Esophagus (tissue), 2 donors: ENCODE results near the gene MYBPC1. TPM values are rescaled to one million over a fixed set of nuclear protein-coding genes. Genes with fewer than 3 reads are reported as not detected.

Experiments
- H3K27ac ChIP-seq, 2 donors: one replicate each; pipeline ENCODE4 v1.5.1; 2013; ENCODE audit warnings: low read depth in 2 of 2, mild to moderate bottlenecking in 2 of 2, inconsistent platforms in 1 of 2, low read length in 1 of 2, moderate library complexity in 1 of 2
- H3K27me3 ChIP-seq, 2 donors: one replicate each; pipeline ENCODE4 v1.6.1; 2013; ENCODE audit warnings: low read length in 2 of 2, control low read depth in 1 of 2, mild to moderate bottlenecking in 1 of 2; ENCODE audit not compliant: insufficient read depth in 2 of 2, control insufficient read depth in 1 of 2
- H3K36me3 ChIP-seq, 2 donors: one replicate each; pipeline ENCODE4 v1.6.1; 2013; ENCODE audit warnings: low read length in 1 of 2; ENCODE audit not compliant: control insufficient read depth in 2 of 2, insufficient read depth in 2 of 2
- H3K4me1 ChIP-seq, 2 donors: one replicate each; pipeline ENCODE4 v1.6.1; 2013; ENCODE audit warnings: low read length in 1 of 2; ENCODE audit not compliant: control insufficient read depth in 2 of 2, insufficient read depth in 2 of 2
- H3K4me3 ChIP-seq, 2 donors: one replicate each; pipeline ENCODE4 v1.5.1; 2013; ENCODE audit warnings: low read length in 2 of 2, mild to moderate bottlenecking in 2 of 2, low read depth in 1 of 2, moderate library complexity in 1 of 2
- H3K9me3 ChIP-seq, 2 donors: one replicate each; pipeline ENCODE4 v1.6.1; 2013; ENCODE audit warnings: mild to moderate bottlenecking in 2 of 2, low read depth in 1 of 2, low read length in 1 of 2, moderate library complexity in 1 of 2; ENCODE audit not compliant: control insufficient read depth in 2 of 2, insufficient read depth in 1 of 2
- WGBS, 2 donors: extraction: QIAGEN DNeasy Blood & Tissue Kit; methylation state at CpG; one replicate each; pipeline ENCODE4 v1.1.7; 2013; 5-methylcytosine and 5-hydroxymethylcytosine counted together
- polyA plus RNA-seq, 2 donors: library from polyadenylated mRNA; stranded (reverse); fragments of 200-250 nt; gene quantifications; one replicate each; pipeline ENCODE4 v1.2.3, GENCODE V29; 2013
- donor health status: healthy with polysubstance abuse.
- donor health status: Bipolar disorder and iron deficiency.

MYBPC1 gene
- polyA plus RNA-seq, 2 donors, result 0.16 TPM; not detected in 1

- Histone ChIP-seq H3K36me3 (no peaks in the 10 kb centered on the region), H3K27me3 (no peaks in the 10 kb centered on the region), H3K9me3 (no peaks in the 10 kb centered on the region), H3K4me1 (no peaks in the 10 kb centered on the region), H3K4me3 (no peak overlapping the region), H3K27ac (no peak overlapping the region)
- WGBS, 2 donors, result 62 to 67% methylated on average over 4 of the region's 4 CpGs
These were observed 23.7 kb upstream of the MYBPC1 start for GRCh38 chr12:101571105-101571504.

GRCh38 chr12:101573743-101574142, 21.0 kb upstream of the MYBPC1 start:
- no peaks in the 10 kb centered on the region for H3K36me3 ChIP-seq
- H3K9me3 ChIP-seq, result no peaks in the 10 kb centered on the region
- H3K4me1 ChIP-seq, result no peaks in the 10 kb centered on the region
- WGBS, 2 donors, result 89 to 100% methylated on average over 1 of the region's 1 CpG
- H3K27ac ChIP-seq, result no peak overlapping the region
- no peak overlapping the region for H3K4me3 ChIP-seq
- H3K27me3 ChIP-seq, result no peaks in the 10 kb centered on the region

- Histone ChIP-seq H3K27me3 (no peaks in the 10 kb centered on the region), H3K9me3 (no peaks in the 10 kb centered on the region), H3K27ac (no peak overlapping the region), H3K36me3 (no peaks in the 10 kb centered on the region), H3K4me1 (no peaks in the 10 kb centered on the region), H3K4me3 (no peak overlapping the region)
- 68 to 69% methylated on average over 2 of the region's 2 CpGs for WGBS, 2 donors
These were observed 16.4 kb upstream of the MYBPC1 start for GRCh38 chr12:101578417-101578816.

- Histone ChIP-seq H3K27me3 (no peaks in the 10 kb centered on the region), H3K4me3 (no peak overlapping the region), H3K9me3 (no peaks in the 10 kb centered on the region), H3K4me1 (no peaks in the 10 kb centered on the region), H3K36me3 (no peaks in the 10 kb centered on the region), H3K27ac (no peak overlapping the region)
- 23 to 28% methylated on average over 1 of the region's 1 CpG for WGBS, 2 donors
These were observed 13.6 kb upstream of the MYBPC1 start for GRCh38 chr12:101581190-101581589.

GRCh38 chr12:101582937-101583336, 11.8 kb upstream of the MYBPC1 start:
- Histone ChIP-seq H3K27me3 (no peaks in the 10 kb centered on the region), H3K4me3 (no peak overlapping the region), H3K4me1 (no peaks in the 10 kb centered on the region), H3K27ac (no peak overlapping the region), H3K36me3 (no peaks in the 10 kb centered on the region), H3K9me3 (no peaks in the 10 kb centered on the region)
- 30 to 60% methylated on average over 1 of the region's 1 CpG for WGBS, 2 donors

GRCh38 chr12:101590383-101590782, 4.4 kb upstream of the MYBPC1 start:
- WGBS, 2 donors, result 55 to 57% methylated on average over 3 of the region's 3 CpGs
- Histone ChIP-seq H3K36me3 (no peaks in the 10 kb centered on the region), H3K27me3 (no peaks in the 10 kb centered on the region), H3K27ac (no peak overlapping the region), H3K4me1 (no peaks in the 10 kb centered on the region), H3K9me3 (no peaks in the 10 kb centered on the region), H3K4me3 (no peak overlapping the region)

GRCh38 chr12:101591781-101592180, 3.0 kb upstream of the MYBPC1 start:
- H3K4me3 ChIP-seq, result no peak overlapping the region
- no peaks in the 10 kb centered on the region for H3K9me3 ChIP-seq
- H3K27ac ChIP-seq, result no peak overlapping the region
- no peaks in the 10 kb centered on the region for H3K27me3 ChIP-seq
- no peaks in the 10 kb centered on the region for H3K4me1 ChIP-seq
- H3K36me3 ChIP-seq, result no peaks in the 10 kb centered on the region

- Histone ChIP-seq H3K27me3 (no peaks in the 10 kb centered on the region), H3K27ac (no peak overlapping the region), H3K36me3 (no peaks in the 10 kb centered on the region), H3K4me1 (no peaks in the 10 kb centered on the region), H3K4me3 (no peak overlapping the region), H3K9me3 (no peaks in the 10 kb centered on the region)
- 77 to 83% methylated on average over 2 of the region's 2 CpGs for WGBS, 2 donors
These were observed 2.3 kb upstream of the MYBPC1 start for GRCh38 chr12:101592448-101592847.

GRCh38 chr12:101592921-101593320, 1.9 kb upstream of the MYBPC1 start:
- Histone ChIP-seq H3K9me3 (no peaks in the 10 kb centered on the region), H3K27ac (no peak overlapping the region), H3K27me3 (no peaks in the 10 kb centered on the region), H3K4me3 (no peak overlapping the region), H3K4me1 (no peaks in the 10 kb centered on the region), H3K36me3 (no peaks in the 10 kb centered on the region)
- 65 to 77% methylated on average over 4 of the region's 4 CpGs for WGBS, 2 donors

GRCh38 chr12:101596172-101596571, 1.4 kb downstream of the MYBPC1 start:
- Histone ChIP-seq H3K27me3 (no peaks in the 10 kb centered on the region), H3K27ac (no peak overlapping the region), H3K36me3 (no peaks in the 10 kb centered on the region), H3K9me3 (no peaks in the 10 kb centered on the region), H3K4me1 (no peaks in the 10 kb centered on the region), H3K4me3 (no peak overlapping the region)
- 67 to 70% methylated on average over 2 of the region's 2 CpGs for WGBS, 2 donors
